ENCODE data around the gene MAP2K6.
"Not testable (repeated sequence)": the region's sequence is repeated elsewhere in the genome, so short reads cannot be mapped to it uniquely, and the experiment has no call there.

Gene MAP2K6

DNA sequence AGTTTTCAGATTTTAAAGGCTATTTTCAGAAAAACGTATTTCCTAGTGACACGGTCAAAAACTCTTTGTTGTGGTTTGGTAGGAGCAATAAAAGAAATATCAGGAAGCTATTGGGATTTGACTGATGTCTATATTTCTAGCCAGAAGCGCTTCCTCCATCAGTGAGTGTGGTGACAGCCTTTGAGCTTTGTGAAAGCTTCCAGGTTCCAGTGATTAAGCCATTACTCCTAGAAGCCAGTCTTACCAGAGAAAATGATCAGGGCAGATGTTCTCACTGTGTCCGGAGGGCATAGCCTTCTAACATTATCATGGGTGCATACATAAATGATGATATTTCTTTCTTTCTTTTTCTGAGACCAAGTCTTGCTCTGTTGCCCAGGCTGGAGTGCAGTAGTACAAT lies 39.6 kb downstream of the MAP2K6 start:
- DNase-seq (ENCODE audit: low spot score) (no peak), FAIRE-seq (no peak)

DNA sequence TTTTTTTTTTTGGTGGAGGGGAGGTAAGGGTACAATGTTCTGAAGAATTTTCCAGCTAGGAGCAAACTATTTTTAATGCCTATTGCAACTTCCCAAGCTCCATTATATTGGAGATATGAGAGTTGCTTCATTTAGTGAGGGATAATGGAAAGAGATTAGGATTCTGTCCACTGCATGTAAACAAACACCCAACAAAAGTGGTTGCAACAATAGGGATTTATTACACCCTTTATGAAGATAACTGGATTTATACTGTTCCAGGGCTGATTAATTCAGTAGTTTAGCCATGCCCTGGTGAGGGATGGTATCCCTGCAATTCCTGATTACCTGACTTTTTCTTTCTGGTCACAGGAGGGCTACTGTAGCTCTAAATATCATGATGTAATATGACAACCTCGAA lies 40.5 kb downstream of the MAP2K6 start:
- DNase-seq (ENCODE audit: low spot score) = no peak
- no peak for FAIRE-seq

DNA sequence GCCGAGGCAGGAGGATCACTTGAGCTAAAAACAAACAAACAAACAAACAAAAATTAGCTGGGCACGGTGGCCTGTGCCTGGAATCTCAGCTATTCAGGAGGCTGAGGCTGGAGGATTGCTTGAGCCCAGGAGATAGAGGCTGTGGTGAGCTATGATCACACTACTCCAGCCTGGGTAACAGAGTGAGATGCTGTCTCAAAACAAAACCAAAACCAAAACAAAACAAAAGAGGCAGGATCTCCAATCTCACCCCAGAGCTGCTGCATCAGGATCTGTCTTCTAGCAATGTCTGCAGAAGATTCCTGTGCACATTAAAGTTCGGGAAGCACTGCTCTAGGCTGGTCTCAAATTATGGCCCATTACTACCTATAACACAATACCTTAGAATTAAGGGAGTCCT lies 43.1 kb downstream of the MAP2K6 start:
- FAIRE-seq = no peak
- no peak for DNase-seq (ENCODE audit: low spot score)

DNA sequence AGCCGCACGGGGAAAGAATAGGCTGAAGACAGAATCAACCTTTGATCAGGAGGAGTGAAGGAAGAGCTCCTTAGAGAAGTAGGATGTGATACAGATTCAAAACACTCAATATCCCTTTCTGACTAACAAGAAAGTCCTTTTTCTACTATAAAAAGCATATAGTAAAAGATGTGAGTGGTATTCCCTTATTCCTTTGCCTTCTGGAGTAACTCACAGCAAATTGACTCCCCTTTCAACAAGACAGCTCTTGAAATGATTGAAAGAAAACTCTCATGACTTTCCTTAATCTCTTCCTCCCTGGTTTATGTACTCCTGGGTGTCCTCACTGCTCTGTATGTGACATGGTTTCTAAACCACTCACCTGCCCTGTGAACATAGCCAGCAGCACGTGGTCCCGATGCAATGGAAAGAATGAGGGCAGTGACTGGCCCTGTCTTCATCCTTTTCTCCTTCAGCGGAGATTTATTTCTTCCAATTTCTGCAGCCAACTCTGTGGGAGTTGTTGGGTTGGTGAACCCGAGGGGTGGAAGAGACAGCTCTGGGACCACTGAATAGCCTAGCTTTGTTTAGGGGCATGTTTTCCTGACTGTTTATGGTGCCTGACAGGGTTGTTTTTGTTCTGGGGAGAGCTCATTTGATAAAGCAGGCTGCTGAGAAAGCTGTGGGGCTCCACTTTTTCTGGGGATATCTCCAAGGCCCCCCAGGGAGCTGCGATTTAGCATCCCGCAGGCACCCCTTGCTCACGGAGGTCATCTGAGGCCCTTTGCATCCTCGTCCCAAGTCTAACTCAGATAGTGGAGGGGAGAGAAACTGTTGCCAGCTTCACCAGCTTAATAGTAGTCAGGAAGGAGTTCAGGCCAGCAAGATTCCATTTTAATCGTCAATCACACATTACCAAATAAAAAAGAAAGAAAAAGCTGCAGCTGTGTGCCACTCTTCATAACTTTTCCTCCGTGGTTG lies 46.7 kb downstream of the MAP2K6 start:
- FAIRE-seq (no peak), DNase-seq (ENCODE audit: low spot score) (no peak)

DNA sequence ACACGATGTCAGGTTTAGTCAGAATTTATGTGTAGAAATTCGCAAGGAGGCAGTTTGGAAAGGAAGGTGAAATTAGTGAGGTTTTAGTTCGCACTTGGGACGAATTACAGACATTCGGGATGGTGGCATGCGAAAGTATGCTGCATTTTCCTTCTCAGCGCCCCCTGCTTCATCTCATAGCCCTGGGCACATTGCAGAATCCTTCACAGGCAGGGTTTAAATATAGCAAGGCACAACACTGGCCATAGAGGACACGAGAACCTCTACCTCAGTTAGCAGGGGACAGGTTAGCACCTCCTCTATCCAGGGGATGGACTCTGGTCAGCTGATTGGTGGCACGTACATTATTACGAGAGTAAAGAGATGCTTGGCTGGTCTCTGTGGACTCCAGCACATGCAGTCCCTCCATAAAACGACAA lies 47.5 kb downstream of the MAP2K6 start:
- FAIRE-seq (no peak), DNase-seq (ENCODE audit: low spot score) (no peak)

DNA sequence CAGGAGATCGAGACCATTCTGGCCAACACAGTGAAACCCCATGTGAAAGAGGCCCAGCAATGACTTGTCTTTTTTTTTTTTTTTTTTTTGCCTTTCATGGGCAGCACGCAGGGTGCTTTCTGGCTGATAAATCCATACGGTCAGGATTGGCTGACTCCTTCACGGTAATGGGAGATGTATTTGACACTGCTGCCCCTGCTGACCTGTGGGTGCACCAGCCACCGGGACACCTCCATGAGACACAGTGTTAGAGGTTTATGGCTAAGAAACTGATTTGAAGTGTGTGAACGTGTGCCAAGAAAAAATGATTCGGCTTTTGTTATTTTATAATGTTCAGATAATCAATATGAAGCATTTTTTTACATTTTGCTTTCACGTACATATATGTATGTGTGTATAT lies 48.4 kb downstream of the MAP2K6 start:
- FAIRE-seq = no peak

DNA sequence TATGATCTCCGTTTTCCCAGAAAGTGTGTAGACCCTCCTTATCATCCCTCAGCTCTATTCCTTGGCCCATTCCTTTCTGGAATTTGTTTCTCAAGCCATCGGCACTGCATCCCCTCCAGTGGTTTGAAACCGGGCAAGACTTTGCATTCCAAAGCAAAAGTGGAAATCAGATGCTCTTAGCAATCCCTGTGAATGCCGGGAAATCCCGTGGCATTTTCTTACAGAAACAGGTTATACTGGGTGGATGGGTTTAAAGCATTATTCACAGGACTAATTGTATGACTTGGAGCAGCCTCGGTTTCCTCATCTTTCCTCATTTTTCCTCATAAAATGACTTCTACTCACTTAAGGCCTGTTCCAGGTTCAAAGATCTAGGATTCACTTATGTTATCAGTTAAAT lies 52.0 kb downstream of the MAP2K6 start:
- FAIRE-seq (no peak), DNase-seq (ENCODE audit: low spot score) (no peak)

More for the DNA sequence above, 48.4 kb downstream of the MAP2K6 start:
- DNase-seq (ENCODE audit: low spot score) = no peak

DNA sequence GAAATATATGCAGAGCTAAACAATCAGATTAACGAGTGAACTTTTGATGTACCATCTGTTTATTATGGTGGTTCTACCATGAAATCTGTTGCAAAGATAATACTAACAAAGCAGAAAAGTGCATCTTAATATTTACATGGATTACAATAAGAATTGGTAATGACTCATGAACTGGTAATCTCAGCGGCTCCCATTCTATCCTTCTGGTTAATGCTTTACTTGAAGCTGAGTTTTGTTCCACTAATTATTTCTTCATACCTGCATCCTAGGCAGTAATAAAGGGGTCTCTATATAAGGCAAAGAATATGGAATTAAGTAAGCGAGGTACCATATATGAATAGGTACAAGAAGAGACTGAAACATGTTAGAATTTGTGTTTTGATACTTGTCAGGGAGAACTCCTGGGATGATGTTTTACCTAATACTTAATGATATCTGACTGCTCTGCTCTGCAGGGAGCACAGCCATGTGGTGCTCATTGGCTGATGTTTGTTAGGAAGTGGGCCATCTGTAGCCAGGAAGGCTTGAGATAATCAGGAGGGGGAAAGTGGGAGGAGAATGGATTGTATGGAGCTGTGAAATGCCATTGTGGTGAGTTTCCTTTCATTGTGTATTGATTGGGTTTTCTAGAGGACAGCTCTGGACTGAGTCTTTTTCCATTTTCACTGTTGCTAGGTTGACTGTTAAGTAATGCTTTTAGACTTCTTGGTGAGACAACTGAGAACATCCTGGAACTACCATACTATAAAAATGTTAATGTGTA lies 52.6 kb downstream of the MAP2K6 start:
- FAIRE-seq = no peak

DNA sequence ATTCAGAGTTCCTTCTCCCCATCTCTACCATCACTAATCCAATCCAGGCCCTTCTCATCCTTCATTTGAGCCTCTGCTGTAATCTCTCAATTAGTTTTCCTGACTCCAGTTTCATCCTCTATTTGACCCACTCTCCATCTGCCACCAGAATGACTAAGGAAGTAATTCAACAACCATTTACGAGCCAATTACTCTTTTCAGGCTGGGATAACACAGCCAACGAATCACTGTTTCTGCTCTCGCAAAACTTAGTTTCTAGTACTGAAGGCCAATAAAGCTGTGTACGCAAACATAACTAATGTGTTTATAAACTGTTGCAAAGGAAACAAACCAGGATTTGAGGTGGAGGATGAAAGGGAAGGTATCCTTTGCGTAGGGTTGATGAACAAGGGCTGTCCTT lies 53.7 kb downstream of the MAP2K6 start:
- no peak for FAIRE-seq
- no peak for DNase-seq (ENCODE audit: low spot score)

More for the DNA sequence above, 52.6 kb downstream of the MAP2K6 start:
- peak; percentile 28 for DNase-seq (ENCODE audit: low spot score)

DNA sequence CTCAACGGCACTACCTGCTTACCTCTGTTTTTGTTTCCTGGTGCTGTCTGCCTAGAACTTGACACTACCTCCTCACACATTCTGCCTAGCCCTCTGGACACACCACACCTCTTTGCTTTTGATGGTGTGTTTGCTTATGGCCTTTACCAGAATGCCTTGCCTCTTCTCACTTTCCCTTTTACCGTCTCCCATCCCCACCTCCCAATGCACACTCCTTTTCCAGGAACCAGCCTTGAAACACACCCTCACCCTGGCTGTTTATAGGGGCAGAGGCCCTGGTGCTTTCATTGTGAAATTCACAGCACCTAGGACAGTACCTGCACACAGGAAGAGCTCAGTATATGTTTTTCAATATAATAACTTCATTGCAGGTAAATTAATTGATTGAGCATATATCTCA lies 56.2 kb downstream of the MAP2K6 start:
- FAIRE-seq (peak; percentile 5), DNase-seq (ENCODE audit: low spot score) (no peak)

DNA sequence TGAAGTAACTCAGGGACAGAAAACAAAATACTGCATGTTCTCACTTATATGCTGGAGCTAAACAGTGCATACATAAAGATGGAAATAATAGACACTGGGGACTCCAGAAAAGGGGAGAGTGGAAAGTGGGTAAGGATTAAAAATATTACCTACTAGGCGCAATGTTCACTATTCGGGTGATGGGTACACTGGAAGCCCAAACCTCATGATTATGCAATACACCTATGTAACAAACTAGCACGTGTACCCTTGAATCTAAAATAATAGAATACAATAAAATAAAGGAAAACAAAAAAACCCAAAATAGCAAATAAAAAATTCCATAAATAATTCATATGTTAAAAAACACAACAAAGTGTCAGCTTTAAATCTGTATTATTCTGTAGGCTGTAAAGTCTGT lies 56.9 kb downstream of the MAP2K6 start:
- no peak for FAIRE-seq

DNA sequence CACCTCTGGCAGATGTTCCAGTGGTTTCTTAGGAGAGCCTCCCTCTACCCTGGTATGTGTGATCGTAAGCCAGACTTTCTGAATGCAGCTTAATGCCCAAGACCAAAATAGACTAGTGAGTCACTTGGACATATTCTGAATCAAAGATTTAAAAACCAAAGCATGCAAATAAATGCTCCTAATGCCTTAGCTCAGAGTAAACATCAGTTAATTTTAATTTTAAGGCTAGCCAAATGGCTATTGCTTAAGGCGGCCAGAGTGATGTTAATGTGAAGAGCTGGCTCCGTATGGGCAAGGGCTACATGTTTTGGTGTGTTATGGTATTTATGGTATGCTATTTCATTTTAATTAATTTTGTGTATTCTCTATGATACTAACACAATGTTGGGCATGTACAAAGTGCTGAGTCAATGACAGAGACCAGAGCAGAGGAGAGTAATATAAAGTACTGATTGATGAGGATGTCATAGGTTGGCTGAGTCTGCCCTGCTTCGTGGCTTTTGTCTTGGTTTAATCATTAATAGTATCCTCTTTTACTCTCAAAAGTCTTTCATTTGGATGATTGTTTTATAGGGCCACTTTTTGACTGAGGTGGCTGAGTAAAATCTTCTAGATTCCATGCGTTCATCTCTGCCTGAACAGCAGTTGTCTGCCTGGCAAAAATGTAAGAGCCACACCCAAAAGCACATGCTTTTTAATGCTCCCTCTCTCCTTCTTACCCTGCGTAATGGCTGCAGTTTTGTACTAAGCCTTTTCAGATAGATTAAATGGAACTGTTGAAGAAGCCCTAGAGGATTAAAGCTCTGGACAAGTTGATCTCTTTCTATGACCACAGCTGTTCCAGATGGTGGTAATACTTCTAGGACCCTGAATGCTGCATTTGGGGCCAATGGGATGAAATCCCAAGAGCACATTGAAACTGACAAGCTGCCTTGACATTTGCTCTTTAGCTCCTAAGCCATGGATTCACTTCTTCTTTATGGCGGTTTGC lies 59.6 kb downstream of the MAP2K6 start:
- DNase-seq (ENCODE audit: low spot score) = no peak
- no peak for FAIRE-seq

More for the DNA sequence above, 56.9 kb downstream of the MAP2K6 start:
- DNase-seq (ENCODE audit: low spot score) = no peak

DNA sequence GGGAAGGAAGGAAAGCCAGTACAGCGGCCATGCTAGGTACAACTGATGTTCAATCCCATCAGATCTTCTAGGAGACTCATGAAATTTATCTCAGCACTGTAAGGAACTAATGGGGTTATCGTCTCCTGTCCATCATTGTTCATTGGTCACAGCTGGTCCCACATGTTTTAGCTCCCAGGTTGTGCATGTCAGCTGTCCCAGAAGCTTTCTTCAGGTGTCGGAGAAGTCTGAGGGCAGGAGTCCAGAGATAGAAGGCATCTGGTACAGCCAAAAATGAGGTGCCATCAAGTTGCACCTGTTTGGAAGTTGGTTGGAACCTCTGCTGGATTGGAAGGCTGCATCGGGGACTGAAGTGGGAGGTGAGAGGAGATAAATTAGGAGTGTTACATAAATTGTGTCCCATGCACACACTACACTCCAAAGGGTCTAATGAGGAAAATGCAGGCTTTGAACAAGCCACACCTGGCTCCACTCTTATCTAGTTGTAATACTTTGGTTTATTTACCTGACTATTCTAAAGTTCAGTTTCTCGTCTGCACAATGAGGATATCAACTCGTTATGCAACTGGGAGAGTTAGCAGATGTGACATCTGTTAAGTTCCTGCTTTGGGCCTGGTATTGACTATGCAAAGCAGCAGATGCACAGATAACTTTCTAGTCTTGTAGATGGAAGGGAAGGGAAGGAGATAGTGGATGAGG lies 62.9 kb downstream of the MAP2K6 start:
- no peak for DNase-seq (ENCODE audit: low spot score)
- no peak for FAIRE-seq

DNA sequence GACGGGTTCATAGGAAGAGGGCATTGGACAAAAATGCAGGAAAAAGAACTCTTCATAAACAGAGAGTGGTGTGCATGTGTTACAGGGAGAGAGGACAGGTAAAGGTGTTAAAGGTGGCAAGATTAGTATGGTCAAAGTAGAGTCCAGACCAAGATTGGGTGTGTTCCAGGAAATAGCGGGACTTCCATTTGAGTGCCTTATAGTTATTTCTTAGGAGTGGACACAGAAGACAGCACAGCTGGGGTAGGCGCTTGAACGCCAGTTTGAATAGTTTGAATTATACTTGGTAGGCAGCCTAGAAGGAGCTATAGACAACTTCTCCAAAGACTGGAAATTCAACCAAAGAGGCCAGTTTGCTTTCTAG lies 63.4 kb downstream of the MAP2K6 start:
- FAIRE-seq (no peak), DNase-seq (ENCODE audit: low spot score) (no peak)

DNA sequence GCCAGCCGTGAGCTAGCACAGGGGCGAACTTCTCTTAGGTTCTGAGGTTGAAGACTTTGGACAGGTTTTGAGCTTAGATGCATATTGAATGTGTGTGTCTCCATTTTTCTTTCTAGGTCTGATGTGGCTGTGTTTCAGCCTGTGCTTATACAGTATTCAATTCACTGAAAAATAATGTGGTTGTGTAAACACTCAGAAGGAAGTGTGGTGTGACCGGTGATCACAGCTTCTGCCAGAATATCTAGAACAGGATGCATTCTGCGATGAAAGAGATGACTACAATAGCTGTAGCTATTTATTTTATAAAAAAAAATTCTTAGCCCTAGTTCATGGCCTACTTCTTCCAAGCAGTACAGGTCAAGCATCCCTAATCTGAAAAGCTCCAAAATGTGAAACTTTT lies 64.4 kb downstream of the MAP2K6 start:
- FAIRE-seq (no peak), DNase-seq (ENCODE audit: low spot score) (no peak)

DNA sequence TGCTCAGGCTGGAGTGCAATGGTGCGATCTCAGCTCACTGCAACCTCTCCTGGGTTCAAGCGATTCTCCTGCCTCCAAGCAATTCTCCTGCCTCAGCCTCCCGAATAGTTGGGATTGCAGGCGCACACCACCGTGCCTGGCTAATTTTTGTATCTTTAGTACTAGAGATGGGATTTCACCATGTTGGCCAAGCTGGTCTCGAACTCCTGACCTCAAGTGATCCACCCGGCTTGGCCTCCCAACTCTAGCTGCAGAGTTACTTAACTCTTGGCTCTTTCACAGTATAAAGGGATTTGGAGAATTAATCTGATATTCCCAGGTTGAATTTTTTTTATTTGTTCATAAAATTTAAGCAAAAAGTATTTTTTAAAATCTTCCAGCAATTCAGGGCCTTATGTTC lies 65.3 kb downstream of the MAP2K6 start:
- not testable (repeated sequence) for FAIRE-seq; DNase-seq (ENCODE audit: low spot score)

DNA sequence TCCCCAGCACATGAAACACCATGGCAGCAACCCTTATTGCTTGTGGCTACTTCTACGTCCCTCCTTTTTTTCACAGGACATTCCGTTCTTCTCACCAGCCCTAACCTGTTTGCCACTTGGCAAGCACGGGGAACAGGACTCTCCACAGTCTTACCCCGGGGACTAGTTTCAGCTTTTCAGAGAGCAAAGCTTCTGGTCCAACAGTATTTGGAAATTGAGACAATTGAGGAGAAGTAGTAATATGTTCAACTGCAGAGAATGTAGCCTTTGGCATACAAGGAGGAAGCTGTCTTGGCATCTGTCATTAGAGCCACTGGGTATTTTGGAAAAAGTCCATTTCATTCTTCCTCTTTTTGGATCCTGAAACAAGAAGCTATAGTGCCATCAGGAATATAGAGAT lies 65.7 kb downstream of the MAP2K6 start:
- no peak for FAIRE-seq
- no peak for DNase-seq (ENCODE audit: low spot score)

DNA sequence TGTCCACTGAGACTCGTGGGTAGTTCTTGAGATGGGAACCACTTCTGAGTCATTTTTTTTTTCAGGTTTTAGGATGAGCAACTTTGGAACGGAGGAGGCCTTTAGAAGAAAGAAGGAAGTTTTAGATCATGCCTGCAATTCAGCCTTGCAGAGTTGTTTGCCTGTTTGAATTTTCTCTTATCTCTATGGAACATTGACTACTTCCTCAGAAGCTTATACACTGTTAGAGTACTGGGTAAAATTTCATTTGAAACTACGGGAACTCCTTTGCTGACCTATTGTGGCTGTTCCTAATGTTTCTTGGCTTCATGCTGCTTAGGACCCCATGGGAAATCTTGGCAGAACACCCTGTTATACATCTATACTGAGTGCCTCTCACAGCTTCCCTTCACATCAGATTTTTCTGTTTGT lies 70.8 kb downstream of the MAP2K6 start:
- no peak for FAIRE-seq

DNA sequence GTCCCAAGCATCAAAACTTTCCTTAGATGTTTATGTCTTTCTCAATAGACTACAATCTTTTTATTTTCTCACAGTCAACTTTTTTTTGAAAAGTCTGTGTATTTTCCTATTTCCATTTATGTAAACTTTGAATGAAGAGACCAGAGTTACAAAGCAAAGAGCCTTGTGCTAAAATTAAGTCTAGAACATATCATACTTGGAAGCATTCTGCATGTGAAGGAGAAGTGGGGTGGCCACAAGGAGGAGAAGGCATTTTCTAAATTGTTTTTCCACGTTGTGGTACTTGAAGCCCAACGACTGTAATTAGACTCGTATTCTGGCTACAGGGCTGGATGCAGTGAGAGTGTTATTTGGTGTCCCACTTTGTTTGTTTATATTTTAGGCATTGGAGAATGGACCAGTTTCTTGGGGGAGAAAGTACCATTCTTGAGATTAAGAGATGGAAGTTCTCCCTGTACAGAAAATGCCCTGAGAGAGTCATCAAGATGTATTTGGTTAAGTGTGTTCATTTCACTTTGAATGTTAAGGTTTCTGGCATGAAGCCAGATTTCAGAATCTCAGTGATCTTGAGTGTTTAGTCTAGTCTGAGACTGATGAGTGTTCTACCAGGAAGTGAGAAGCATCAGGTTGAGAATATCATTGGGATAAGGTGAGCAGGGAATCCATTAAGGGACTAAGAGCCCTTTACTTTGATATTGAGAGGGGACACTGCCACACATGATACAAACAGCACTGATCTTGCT lies 71.6 kb downstream of the MAP2K6 start:
- FAIRE-seq = peak; percentile 65

More for the DNA sequence above, 70.8 kb downstream of the MAP2K6 start:
- DNase-seq (ENCODE audit: low spot score) = no peak

More for the DNA sequence above, 71.6 kb downstream of the MAP2K6 start:
- DNase-seq (ENCODE audit: low spot score) = no peak
